GM10266 (cell line): ENCODE data around the gene CNTD1.

Experiments used
- DNase-seq: peaks from one replicate; pipeline ENCODE4 v3.0.0; 2012; ENCODE audit errors: extremely low spot score
- TF ChIP-seq, protein P1 (sequence below): IDR thresholded peaks from 2 replicates; pipeline ENCODE4 v1.5.1; 2012; ENCODE audit warnings: mild to moderate bottlenecking, low read depth; ENCODE audit not compliant: control insufficient read depth, insufficient read depth; ENCODE audit errors: missing control alignments

CNTD1 gene

DNA sequence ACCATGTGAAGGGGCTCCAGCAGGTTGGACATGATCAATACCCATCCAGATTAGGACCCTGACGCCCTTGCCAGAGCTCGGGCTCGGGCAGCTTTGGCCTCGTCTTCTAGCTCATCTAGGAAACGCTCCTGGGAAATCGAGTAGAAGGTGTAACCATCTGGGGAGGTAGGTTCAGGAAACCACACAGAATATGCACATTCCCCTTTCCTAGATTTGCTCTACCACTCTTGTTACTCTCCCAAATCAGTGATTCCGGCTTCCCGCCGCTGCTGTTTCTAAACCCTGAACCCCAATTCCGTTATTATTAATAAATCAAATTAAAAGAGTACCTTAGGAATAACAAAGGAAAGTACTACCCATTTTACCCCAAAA is 664 bp upstream of the CNTD1 start:
- DNase-seq: no peak
- TF ChIP-seq, protein P1, sequence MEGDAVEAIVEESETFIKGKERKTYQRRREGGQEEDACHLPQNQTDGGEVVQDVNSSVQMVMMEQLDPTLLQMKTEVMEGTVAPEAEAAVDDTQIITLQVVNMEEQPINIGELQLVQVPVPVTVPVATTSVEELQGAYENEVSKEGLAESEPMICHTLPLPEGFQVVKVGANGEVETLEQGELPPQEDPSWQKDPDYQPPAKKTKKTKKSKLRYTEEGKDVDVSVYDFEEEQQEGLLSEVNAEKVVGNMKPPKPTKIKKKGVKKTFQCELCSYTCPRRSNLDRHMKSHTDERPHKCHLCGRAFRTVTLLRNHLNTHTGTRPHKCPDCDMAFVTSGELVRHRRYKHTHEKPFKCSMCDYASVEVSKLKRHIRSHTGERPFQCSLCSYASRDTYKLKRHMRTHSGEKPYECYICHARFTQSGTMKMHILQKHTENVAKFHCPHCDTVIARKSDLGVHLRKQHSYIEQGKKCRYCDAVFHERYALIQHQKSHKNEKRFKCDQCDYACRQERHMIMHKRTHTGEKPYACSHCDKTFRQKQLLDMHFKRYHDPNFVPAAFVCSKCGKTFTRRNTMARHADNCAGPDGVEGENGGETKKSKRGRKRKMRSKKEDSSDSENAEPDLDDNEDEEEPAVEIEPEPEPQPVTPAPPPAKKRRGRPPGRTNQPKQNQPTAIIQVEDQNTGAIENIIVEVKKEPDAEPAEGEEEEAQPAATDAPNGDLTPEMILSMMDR: no peak

DNA sequence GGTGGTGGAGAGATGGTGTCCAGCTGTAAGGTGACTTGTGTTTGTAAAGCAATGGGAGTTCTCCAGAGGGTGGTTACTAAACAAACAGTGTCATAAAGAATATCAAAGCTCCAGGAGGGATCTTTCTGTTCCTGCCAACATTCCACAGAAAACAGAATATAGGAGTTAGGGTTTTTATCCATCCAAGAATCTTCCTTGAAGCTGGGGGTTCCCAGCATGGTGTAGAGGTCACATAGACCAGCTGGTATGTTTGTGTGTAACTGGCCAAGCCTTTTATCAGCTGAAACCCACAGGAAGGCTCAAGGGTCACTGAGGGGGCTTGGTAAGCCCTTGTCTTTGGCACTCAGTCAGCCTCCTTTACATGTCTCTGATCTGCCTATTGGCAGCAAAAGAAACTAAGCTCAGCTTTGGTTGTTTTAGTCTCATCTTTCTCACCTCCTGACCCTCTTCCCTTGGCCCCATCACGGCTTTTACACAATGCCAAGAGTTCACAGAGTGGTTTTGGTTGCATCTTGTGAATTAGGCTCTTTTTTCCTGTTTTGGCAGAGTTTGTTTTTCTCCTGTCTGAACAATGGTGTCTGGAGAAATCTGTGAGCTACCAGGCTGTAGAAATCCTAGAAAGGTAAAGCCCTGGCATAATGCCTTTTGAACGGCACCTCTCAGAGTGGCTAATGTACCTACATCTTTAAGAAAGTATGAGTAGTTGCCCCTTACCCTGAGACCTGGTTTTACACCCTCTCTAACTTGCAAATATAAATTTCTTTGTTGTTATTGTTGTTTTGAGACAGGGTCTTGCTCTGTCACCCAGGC is 4.6 kb downstream of the CNTD1 start:
- TF ChIP-seq, protein P1: no peak
- DNase-seq: no peak

DNA sequence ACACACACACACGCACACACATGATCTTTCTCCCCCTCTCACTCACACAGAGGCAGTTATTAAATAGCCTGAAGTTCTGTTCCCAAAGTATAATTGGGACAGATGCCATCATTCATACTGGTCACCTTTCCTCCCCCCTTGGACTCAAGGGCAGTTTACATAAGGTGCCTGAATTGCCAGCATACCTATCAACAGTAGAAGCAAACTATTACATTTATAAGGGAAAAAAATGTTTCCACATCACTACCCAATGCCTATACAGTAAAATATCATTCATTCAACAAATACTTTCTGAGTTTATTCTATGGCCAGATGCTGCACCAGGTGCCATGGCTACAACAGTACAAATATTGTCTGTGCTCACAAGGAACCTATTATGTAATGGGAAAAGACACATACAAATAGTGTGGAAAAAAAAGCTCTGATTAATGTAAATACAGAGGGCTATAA is 6.3 kb downstream of the CNTD1 start:
- TF ChIP-seq, protein P1: no peak
- no peak for DNase-seq

DNA sequence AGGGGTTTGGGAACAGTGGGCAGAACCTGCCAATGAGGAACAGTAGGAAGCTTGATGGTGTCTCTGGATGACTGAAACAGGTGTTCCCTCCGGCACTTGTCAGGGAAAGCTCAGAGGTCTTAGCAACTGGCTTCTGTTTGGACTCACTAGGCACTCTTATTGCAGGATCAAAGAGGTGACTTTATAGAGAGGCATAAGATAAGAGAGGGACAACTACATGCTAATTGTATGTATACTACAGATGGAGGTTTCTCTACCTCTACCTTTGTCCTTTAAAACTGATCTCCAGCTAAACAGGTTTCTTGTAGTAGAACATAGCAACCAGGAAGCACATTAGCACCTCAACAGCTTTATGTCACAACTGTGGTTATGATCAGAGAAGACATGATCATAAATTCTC is 7.6 kb downstream of the CNTD1 start:
- TF ChIP-seq, protein P1: no peak
- DNase-seq: no peak

DNA sequence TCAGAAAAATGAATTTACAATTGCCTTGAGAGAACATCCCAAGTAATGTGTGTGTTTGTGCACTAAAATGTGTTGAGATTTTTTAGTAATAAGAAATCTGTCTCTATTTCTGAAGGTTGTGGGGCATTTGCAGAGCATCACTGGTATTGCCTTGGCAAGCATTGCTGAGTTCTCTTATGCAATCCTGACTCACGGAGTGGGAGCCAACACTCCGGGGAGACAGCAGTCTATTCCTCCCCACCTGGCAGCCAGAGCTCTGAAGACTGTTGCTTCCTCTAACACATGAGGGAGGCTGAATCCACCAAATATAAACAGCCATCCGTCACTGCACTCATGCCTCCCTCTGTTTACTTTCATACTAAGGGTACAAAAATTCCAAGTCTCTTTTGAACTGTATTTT is 10.6 kb downstream of the CNTD1 start:
- DNase-seq: no peak
- TF ChIP-seq, protein P1: no peak

DNA sequence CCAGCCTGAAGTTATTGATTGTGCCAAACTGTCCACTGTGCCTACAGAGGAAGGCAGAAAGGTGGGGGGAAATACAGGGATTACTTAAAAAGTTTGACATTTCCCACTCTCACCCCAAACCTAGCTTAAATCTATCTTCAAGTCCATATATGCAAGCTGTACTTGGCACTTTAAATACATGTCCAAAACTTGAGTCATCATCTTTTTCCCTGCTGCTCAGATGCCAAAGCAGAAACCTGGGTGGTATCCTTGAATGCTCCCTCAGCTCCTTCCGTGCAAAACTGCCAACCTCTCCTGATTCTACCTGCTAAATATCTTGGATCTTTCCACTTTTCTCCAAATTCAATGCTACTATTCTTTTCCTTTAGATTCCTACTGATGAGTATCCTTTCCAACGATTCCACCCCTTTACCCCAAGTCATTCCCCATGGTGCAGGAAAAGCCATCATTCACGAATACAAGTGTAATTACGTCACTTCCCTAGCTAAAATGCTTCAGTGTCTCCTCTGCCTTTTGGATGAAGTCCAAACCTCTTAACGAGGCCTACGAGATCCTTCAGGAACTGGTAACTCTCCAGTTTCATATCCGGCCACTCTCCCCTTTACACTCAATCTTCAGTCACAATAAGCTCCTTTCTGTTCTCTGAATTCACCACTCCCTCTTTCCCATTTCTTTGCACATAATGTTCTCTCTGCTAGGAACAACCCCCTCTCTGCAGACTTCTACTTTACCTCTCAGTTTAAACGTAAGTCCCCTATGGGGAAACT is 16.2 kb downstream of the CNTD1 start:
- no peak for DNase-seq
- TF ChIP-seq, protein P1: no peak

DNA sequence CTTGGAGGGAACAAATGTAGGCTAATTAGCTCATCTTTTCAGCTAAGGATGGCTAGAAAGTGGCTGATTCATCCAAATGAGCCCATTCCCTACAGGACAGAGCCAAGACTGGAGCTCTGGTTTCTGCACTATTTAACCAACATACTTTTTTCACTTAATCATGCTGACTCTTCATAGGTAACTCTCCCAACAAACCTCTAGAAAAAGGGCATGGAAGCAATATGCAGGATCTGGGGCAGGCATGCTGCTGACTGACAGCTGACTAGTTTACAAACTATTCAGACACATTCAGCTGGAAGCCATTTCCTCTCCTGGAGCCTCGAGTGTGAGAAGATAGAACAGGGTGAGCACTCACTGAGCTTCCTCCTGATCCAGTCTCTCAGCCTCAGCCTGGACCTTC is 19.2 kb downstream of the CNTD1 start:
- no peak for DNase-seq

More for the DNA sequence above, 19.2 kb downstream of the CNTD1 start:
- TF ChIP-seq, protein P1: no peak
